ENCODE measurements around the gene PHF21B. TPM values are rescaled to one million over a fixed set of nuclear protein-coding genes. Genes with fewer than 3 reads are reported as not detected.

PHF21B gene
- total and polyA plus RNA-seq, 2 of the 8 experiments (the other 6 are each of a cell fraction or from before 2014, with no cell fraction given): 19.3 to 68.1 TPM

GRCh38 chr22:44855855-44856254 is 153.9 kb downstream of the PHF21B start:
- no peaks in the 10 kb centered on the region for H3K9me3 ChIP-seq (ENCODE audit: insufficient read depth in 2 of 2, low read depth in 1 of 2, low read length in 1 of 2)
- no peak overlapping the region for H2BK15ac ChIP-seq (ENCODE audit: low read length)
- H3K79me1 ChIP-seq (ENCODE audit: low read depth, low read length): no peaks in the 10 kb centered on the region
- POLR2A ChIA-PET (ENCODE audit: partially characterized antibody): no interaction called here
- no peak overlapping the region for H3K56ac ChIP-seq (replicated peaks; ENCODE audit: insufficient read length, low read depth, low read length)
- no peak overlapping the region for H2AK5ac ChIP-seq (ENCODE audit: low read depth, low read length)
- H3K4me1 ChIP-seq (replicated peaks in 1 of 4; ENCODE audit: control insufficient read depth in 3 of 4, insufficient read depth in 4 of 4, low read length in 3 of 4): no peaks in the 10 kb centered on the region
- no peak overlapping the region for H3K23ac ChIP-seq (ENCODE audit: insufficient read length)
- no peak overlapping the region for H3K4ac ChIP-seq (replicated peaks; ENCODE audit: insufficient read length, low read depth, low read length)
- no peak overlapping the region for H3K14ac ChIP-seq (ENCODE audit: insufficient read length)
- H3K18ac ChIP-seq (ENCODE audit: extremely low read depth, low read length): no peak overlapping the region
- CTCF ChIA-PET (ENCODE audit: partially characterized antibody): interaction anchor here (0.7 to 1.3 kb wide), 2 partner anchors 13 to 598 kb away, joined by 3 read pairs; no protein-coding TSS in a partner anchor
- H3K4me2 ChIP-seq (ENCODE audit: insufficient read depth in 1 of 2, low read depth in 2 of 2, low read length in 2 of 2): no peak overlapping the region
- no peak overlapping the region for H2BK5ac ChIP-seq (ENCODE audit: low read depth, low read length)
- H3K9ac ChIP-seq (replicated peaks in 1 of 4; ENCODE audit: extremely low read depth in 1 of 4, low read depth in 3 of 4, low read length in 3 of 4): no peak overlapping the region
- no peak overlapping the region for H4K5ac ChIP-seq (ENCODE audit: insufficient read length, low read depth, low read length)
- H3K79me2 ChIP-seq (ENCODE audit: control insufficient read depth in 1 of 2, insufficient read depth in 2 of 2, low read length in 2 of 2): no peaks in the 10 kb centered on the region
- no peak overlapping the region for H2BK12ac ChIP-seq (ENCODE audit: low read depth, low read length)
- no peak overlapping the region for H2BK20ac ChIP-seq (ENCODE audit: low read length)
- TF ChIP-seq CHD2 (IDR thresholded peaks at IDR 0.05; ENCODE audit: low read length) (no peak), CREB1 (IDR thresholded peaks at IDR 0.05) (no peak), CTBP2 (IDR thresholded peaks at IDR 0.05; ENCODE audit: borderline replicate concordance, insufficient read depth, insufficient read length, low read length) (no peak), BACH1 (IDR thresholded peaks at IDR 0.05; ENCODE audit: low read length) (no peak), E2F6 (IDR thresholded peaks at IDR 0.05) (no peak), SIN3A (conservative IDR thresholded peaks at IDR 0.05 in 1 of 2, IDR thresholded peaks at IDR 0.05 in 1 of 2; ENCODE audit: low read depth in 1 of 2, low read length in 2 of 2) (no peak)
- TF ChIP-seq, protein P1, sequence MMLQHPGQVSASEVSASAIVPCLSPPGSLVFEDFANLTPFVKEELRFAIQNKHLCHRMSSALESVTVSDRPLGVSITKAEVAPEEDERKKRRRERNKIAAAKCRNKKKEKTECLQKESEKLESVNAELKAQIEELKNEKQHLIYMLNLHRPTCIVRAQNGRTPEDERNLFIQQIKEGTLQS (IDR thresholded peaks at IDR 0.05; ENCODE audit: insufficient read depth, low read depth, low read length): no peak
- no peak overlapping the region for H3K4me3 ChIP-seq (ENCODE audit: extremely low read depth in 1 of 4, insufficient read depth in 2 of 4, low read depth in 3 of 4, low read length in 4 of 4)
- peaks cover 0 to 2% (median 0%) of the 10 kb centered on the region in 4 experiments; a peak in 1 of 8 replicates for H3K36me3 ChIP-seq (ENCODE audit: control insufficient read depth in 2 of 4, insufficient read depth in 4 of 4, low read length in 3 of 4)
- H3K27ac ChIP-seq (ENCODE audit: low read depth, low read length): no peak overlapping the region
- H4K20me1 ChIP-seq (replicated peaks in 1 of 2; ENCODE audit: control insufficient read depth in 1 of 2, insufficient read depth in 2 of 2, low read length in 2 of 2): peaks cover 0 to 4% of the 10 kb centered on the region in 2 experiments
- H4K91ac ChIP-seq (replicated peaks; ENCODE audit: insufficient read length, low read length): no peak overlapping the region
- DNase-seq (ENCODE audit: low read depth in 1 of 2, low spot score in 2 of 2) (peak in 1 of 2 experiments; percentile 17), FAIRE-seq (no peak)
- no peak overlapping the region for H2BK120ac ChIP-seq (replicated peaks; ENCODE audit: low read depth, low read length)
- H3K27me3 ChIP-seq (replicated peaks in 1 of 4; ENCODE audit: control insufficient read depth in 3 of 4, extremely low read depth in 1 of 4, insufficient read depth in 3 of 4, low read length in 3 of 4): no peaks in the 10 kb centered on the region
- no peak overlapping the region for H4K8ac ChIP-seq (ENCODE audit: extremely low read depth, insufficient read depth, low read length)
- H2AFZ ChIP-seq (ENCODE audit: low read length): no peak overlapping the region
- no peaks in the 10 kb centered on the region for H3K23me2 ChIP-seq (ENCODE audit: low read depth, low read length)
- WGBS, 2 experiments (ENCODE audit: extremely low coverage in 1 of 2, insufficient coverage in 1 of 2, insufficient read length in 1 of 2, insufficient replicate concordance in 2 of 2, low coverage in 1 of 2, low lambda C conversion rate in 2 of 2, missing lambda C conversion rate in 1 of 2): 89% methylated on average over 5 of the region's 5 CpGs; no CpG with 5 or more reads in 1 of the 2 experiments

Measured in H1 (cell line).